Head of caudate nucleus (tissue), 42 donors: ENCODE results near the gene RPL32.

ENCODE experiments used
- DNase-seq, 42 donors: peaks; one replicate each; pipeline versions ENCODE4 v3.0.0 to v3.0.0-alpha.2; 2020 to 2021; ENCODE audit warnings: mixed read lengths in 7 of 42
- intact Hi-C: fragments of 100-400 bp; cut with DNase I; formaldehyde crosslinking; loops from one replicate; pipeline ENCODE4 v1.15.0; 2022

Gene RPL32

DNA sequence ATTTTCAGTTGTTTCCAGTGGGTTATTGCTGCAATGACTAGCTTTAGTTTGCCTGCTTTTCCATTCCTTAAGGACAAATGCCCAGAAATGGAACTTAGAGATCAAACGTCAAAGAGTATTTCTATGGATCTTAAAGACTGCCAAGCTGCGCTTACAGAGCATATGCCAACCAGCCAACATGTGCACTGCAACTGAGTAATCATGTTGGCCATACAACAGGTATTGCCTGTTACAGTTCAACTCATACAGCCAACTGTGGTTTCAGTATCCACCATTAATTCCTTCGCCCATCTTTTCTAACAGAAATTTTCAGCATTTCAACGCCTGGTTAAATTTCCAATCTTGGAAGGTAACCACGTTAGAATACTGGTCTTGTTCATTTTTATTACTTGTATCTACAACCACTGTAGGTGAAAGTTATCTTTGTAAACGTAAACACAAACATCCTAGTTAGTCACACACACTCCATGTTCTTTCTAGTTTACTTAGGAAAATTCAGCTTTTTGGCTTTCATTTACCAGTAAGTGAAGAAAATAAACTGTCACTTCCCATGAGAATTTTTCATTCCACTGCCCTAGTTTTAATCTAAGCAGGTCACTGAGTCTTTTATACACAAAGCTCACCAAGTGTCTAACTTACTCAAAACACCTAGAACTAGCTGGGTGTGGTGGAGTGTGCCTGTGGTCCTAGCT, 3.9 kb downstream of the RPL32 start:
- intact Hi-C loops: no loop called here
- DNase-seq: no peak

GRCh38 chr3:12835052-12835665, 6.2 kb downstream of the RPL32 start:
- intact Hi-C loops: no loop called here
- DNase-seq: no peak

DNA sequence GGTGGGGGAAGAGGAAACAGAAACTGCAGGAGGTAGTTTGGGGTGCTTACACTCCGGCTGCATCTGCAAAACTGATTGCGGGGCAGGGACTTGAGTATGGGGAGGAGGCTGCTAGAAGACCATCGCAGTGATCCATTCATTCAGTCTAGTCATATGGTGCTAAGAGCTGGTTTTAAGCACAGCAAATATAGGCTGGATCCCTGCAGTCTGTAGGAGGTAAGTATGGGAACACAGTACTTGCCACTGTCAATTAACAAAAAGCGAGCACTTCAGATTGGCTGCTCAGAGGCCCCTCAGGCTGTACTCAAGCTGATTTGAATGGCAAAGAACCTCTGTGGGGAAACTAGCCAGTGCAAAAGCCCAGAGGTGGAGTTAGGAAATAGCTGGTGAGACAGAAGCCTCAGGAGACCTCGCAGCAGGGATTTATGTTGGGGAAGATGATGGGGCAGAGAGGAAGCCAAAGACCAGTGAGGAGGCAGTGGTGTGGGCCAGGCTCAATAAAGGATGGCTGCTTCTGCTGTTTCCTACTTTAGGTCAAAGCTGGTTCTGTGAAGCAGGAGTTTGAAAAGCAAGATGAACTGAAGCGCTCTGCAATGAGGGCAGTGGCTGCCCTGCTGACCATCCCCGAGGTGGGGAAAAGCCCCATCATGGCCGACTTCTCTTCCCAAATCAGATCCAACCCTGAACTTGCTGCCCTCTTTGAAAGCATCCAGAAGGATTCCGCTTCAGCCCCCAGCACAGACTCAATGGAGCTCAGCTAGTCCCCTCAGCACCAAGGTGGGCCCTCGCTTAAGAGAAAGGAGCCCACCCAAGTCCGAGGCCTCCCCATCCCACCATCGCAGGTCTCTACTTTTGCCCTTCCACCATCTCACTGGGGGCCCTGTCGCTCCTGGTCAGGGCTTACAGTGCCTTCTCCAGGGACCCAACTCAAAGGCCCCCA, 7.9 kb downstream of the RPL32 start:
- intact Hi-C loops: no loop called here
- DNase-seq: no peak

GRCh38 chr3:12832350-12833221, 8.8 kb downstream of the RPL32 start:
- no peak for DNase-seq
- intact Hi-C loops: no loop called here

- DNase-seq: no peak
- intact Hi-C loops: no loop called here
These were observed 10.0 kb downstream of the RPL32 start for GRCh38 chr3:12831301-12831866.

- intact Hi-C loops: no loop called here
- DNase-seq: no peak
These were observed 10.6 kb downstream of the RPL32 start for GRCh38 chr3:12830785-12831156.

GRCh38 chr3:12829886-12830784, 11.2 kb downstream of the RPL32 start:
- intact Hi-C loops: no loop called here

DNA sequence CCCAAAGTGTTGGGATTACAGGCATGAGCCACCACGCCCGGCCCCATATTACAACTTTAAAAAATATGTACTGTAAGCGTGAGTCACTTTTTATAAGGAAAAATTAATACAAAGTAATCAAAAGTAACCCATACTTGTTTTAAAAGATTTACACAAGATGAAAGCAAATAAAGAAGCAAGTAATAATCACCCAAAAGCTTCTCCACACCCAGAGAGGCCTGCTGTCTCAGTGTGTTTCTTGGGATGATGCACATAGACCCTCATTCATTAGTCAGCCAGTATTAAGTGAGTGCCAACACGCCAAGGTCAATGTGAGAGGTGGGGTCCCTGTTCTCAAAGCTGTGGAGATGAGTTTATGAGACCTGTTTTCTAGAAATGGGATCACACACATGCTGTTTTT, 12.0 kb downstream of the RPL32 start:
- intact Hi-C loops: no loop called here
- DNase-seq: no peak

More at GRCh38 chr3:12829886-12830784, 11.2 kb downstream of the RPL32 start:
- no peak for DNase-seq

- intact Hi-C loops: no loop called here
- DNase-seq: no peak
These were observed 12.6 kb downstream of the RPL32 start for GRCh38 chr3:12828751-12829150.

DNA sequence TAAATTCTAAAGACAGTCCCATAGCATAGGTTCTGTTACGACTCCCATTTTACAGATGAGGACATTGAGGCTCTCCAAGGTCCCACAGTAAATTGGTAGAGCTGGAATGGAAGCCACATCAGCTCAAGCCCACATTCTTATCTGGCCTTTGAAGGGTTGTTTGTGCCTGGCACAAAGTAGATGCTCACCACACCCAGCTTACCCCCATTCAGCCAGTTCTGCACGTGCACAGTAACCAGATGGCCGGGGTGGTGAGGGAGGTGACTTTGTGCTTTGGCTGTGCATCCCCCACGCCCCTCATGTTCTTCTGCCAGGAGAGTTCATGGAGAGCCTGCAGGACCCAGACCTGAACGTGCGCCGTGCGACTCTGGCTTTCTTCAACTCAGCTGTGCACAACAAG, 16.2 kb downstream of the RPL32 start:
- intact Hi-C loops: no loop called here
- DNase-seq: no peak

GRCh38 chr3:12824299-12824698, 17.1 kb downstream of the RPL32 start:
- no peak for DNase-seq
- intact Hi-C loops: no loop called here

GRCh38 chr3:12822725-12823373, 18.5 kb downstream of the RPL32 start:
- DNase-seq: no peak
- intact Hi-C loops: no loop called here

GRCh38 chr3:12818773-12819172, 22.6 kb downstream of the RPL32 start:
- no peak for DNase-seq
- intact Hi-C loops: no loop called here

DNA sequence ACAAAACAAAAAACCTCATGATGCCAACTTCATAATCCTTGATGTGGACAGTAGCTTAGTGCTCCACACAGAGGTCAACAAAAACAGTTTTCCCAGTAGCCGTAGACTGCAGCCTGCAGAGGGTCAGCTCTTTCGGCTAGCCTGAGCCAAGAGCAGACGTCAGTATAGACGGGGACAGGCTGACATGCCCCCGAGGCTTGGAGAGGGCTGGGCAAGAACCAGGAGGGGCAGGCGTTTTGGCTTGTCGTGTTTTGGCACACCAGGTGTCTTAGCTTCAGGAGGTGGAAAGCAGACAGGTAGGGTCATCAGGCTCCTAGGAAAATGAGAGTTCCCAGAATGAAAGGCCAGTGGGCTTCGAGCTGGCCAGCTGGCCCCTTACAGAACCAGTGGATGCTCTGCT, 23.1 kb downstream of the RPL32 start:
- intact Hi-C loops: no loop called here
- DNase-seq: no peak

- intact Hi-C loops: no loop called here
These were observed 24.0 kb downstream of the RPL32 start for GRCh38 chr3:12817343-12817710.

DNA sequence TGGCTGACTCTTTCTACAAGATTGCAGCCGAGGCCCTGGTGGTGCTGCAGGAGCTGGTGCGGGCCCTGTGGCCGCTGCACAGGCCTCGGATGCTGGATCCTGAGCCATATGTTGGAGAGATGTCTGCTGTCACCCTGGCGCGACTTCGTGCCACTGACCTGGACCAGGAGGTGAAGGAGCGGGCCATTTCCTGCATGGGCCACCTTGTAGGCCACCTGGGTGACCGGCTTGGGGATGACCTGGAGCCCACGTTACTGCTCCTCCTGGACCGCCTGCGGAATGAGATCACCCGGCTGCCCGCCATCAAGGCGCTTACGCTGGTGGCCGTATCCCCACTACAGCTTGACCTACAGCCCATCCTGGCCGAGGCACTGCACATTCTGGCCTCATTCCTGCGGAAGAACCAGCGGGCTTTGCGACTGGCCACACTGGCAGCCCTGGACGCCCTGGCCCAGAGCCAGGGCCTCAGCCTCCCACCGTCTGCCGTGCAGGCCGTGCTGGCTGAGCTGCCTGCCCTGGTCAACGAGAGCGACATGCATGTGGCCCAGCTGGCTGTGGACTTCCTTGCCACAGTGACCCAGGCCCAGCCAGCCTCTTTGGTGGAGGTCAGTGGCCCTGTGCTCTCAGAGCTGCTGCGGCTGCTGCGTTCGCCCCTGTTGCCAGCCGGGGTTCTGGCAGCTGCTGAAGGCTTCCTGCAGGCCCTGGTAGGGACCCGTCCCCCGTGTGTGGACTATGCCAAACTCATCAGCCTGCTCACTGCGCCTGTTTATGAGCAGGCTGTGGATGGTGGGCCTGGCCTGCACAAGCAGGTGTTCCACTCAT, 24.6 kb downstream of the RPL32 start:
- intact Hi-C loops: no loop called here
- DNase-seq: no peak

More at GRCh38 chr3:12817343-12817710, 24.0 kb downstream of the RPL32 start:
- no peak for DNase-seq

DNA sequence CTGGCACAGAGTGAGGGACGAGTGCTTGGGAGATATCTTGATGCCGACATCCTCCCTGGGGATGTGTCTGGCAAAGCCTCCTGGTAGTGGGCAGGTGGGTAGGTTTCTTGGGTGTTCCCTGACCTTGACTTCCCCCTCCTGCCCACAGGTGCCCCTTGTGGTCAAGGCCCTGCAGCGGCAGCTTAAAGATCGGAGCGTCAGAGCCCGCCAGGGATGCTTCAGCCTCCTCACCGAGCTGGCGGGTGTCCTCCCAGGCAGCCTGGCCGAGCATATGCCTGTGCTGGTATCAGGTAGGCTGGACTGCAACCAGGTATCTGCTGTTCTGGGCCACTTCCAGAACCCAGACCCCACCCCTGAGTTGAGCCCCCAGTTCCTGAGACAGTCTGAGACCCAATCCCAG, 25.6 kb downstream of the RPL32 start:
- intact Hi-C loops: no loop called here
- DNase-seq: no peak
